Measurements from ENCODE around the gene GIPC2.

DNA sequence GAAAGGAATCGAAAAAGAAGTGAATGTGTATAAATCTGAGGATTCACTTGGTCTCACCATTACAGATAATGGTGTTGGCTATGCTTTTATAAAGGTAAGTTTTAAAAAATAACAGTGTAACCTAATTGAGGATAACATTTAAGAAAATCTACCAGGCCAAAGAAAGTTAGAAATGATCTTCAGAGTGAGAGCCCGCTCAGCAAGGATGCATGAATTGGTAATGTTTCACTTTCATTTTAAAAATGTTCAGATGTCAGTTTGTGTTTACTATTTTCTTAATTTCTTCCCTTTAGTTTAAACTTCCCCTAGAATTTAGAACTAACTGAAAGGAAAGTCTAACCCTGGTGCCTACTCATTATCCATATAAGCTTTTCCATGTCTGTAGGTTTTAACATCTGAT is 35.0 kb downstream of the GIPC2 start:
- no peak for TF ChIP-seq CTCF (IDR thresholded peaks at IDR 0.05)
- TF ChIP-seq POLR2A (IDR thresholded peaks at IDR 0.05): no peak

All from adrenal gland (tissue), 5 donors.